HG03095 (cell line): ENCODE data around the gene ATXN7L1.
"Not testable (repeated sequence)": the region's sequence is repeated elsewhere in the genome, so short reads cannot be mapped to it uniquely, and the experiment has no call there.

Experiments used
- ATAC-seq: cut with Tn5 transposase; IDR thresholded peaks from one replicate; pipeline ENCODE4 v1.9.1; 2021; ENCODE audit warnings: moderate library complexity; ENCODE audit not compliant: unreplicated experiment

The ATXN7L1 gene

GRCh38 chr7:105890290-105890997, 14.0 kb upstream of the ATXN7L1 start:
- no peak for ATAC-seq

GRCh38 chr7:105887569-105888189, 11.3 kb upstream of the ATXN7L1 start:
- no peak for ATAC-seq

GRCh38 chr7:105886776-105887175, 10.4 kb upstream of the ATXN7L1 start:
- ATAC-seq: no peak

- ATAC-seq: no peak
Observed at GRCh38 chr7:105885387-105886111, 9.2 kb upstream of the ATXN7L1 start.

GRCh38 chr7:105883179-105883578, 6.8 kb upstream of the ATXN7L1 start:
- ATAC-seq: not testable (repeated sequence)

- ATAC-seq: no peak
Observed at GRCh38 chr7:105881439-105881838, 5.0 kb upstream of the ATXN7L1 start.

- ATAC-seq: no peak
Observed at GRCh38 chr7:105880571-105881330, 4.4 kb upstream of the ATXN7L1 start.

GRCh38 chr7:105879782-105880181, 3.4 kb upstream of the ATXN7L1 start:
- ATAC-seq: no peak

- ATAC-seq: no peak
Observed at GRCh38 chr7:105878746-105879605, 2.6 kb upstream of the ATXN7L1 start.

GRCh38 chr7:105877736-105878135, 1.3 kb upstream of the ATXN7L1 start:
- no peak for ATAC-seq

- ATAC-seq: no peak
Observed at GRCh38 chr7:105876964-105877601, 684 bp upstream of the ATXN7L1 start.

GRCh38 chr7:105875505-105875904, 894 bp downstream of the ATXN7L1 start:
- ATAC-seq: no peak

- no peak for ATAC-seq
Observed at GRCh38 chr7:105874055-105874454, 2.3 kb downstream of the ATXN7L1 start.

- ATAC-seq: no peak
Observed at GRCh38 chr7:105872491-105872890, 3.9 kb downstream of the ATXN7L1 start.

- ATAC-seq: no peak
Observed at GRCh38 chr7:105871142-105871541, 5.3 kb downstream of the ATXN7L1 start.

- no peak for ATAC-seq
Observed at GRCh38 chr7:105866102-105866801, 10.1 kb downstream of the ATXN7L1 start.

GRCh38 chr7:105863876-105864275, 12.5 kb downstream of the ATXN7L1 start:
- ATAC-seq: no peak

GRCh38 chr7:105862770-105863169, 13.6 kb downstream of the ATXN7L1 start:
- no peak for ATAC-seq

- no peak for ATAC-seq
Observed at GRCh38 chr7:105862276-105862675, 14.1 kb downstream of the ATXN7L1 start.
